Small intestine (tissue), 7 donors: ENCODE measurements around the gene FBXO21. TPM values are rescaled to one million over a fixed set of nuclear protein-coding genes. Genes with fewer than 3 reads are reported as not detected.

ENCODE experiments used
- DNase-seq, 2 donors: peaks; one replicate each; pipeline versions ENCODE4 v3.0.0 to v3.0.0-alpha.2; 2013
- FAIRE-seq: peaks from 2 replicates; lab custom pipeline; 2012; peaks lifted over from hg19 to GRCh38; lab: Jason Lieb, UNC
- H3K27ac ChIP-seq, 3 donors: one replicate each; pipeline ENCODE4 v1.5.1; 2013; ENCODE audit warnings: low read length in 2 of 3, mild to moderate bottlenecking in 2 of 3, control low read depth in 1 of 3, inconsistent platforms in 1 of 3, low read depth in 1 of 3, moderate library complexity in 1 of 3
- H3K27me3 ChIP-seq, 3 donors: one replicate each; pipeline ENCODE4 v1.6.1; 2013; ENCODE audit warnings: low read length in 3 of 3, inconsistent platforms in 1 of 3; ENCODE audit not compliant: control insufficient read depth in 3 of 3, insufficient read depth in 3 of 3
- H3K36me3 ChIP-seq, 3 donors: one replicate each; pipeline ENCODE4 v1.6.1; 2013; ENCODE audit warnings: low read length in 3 of 3, inconsistent platforms in 1 of 3, low read depth in 1 of 3, mild to moderate bottlenecking in 1 of 3, moderate library complexity in 1 of 3; ENCODE audit not compliant: control insufficient read depth in 3 of 3, insufficient read depth in 2 of 3
- H3K4me1 ChIP-seq, 3 donors: one replicate each; pipeline ENCODE4 v1.6.1; 2013; ENCODE audit warnings: low read length in 2 of 3, inconsistent platforms in 1 of 3, low read depth in 1 of 3, mild to moderate bottlenecking in 1 of 3, moderate library complexity in 1 of 3; ENCODE audit not compliant: control insufficient read depth in 3 of 3, insufficient read depth in 2 of 3
- H3K4me3 ChIP-seq, 3 donors: one replicate each; pipeline ENCODE4 v1.5.1; 2013; ENCODE audit warnings: low read length in 3 of 3, control low read depth in 1 of 3, inconsistent platforms in 1 of 3, low read depth in 1 of 3, mild to moderate bottlenecking in 1 of 3, moderate library complexity in 1 of 3
- H3K9me3 ChIP-seq, 2 donors: one replicate each; pipeline ENCODE4 v1.6.1; 2013; ENCODE audit warnings: low read depth in 1 of 2, low read length in 1 of 2; ENCODE audit not compliant: control insufficient read depth in 2 of 2, insufficient read depth in 1 of 2
- WGBS, 3 donors: extraction: QIAGEN DNeasy Blood & Tissue Kit; methylation state at CpG; one replicate each; pipeline ENCODE4 v1.1.7; 2013; 5-methylcytosine and 5-hydroxymethylcytosine counted together
- polyA plus RNA-seq, 4 donors: library from polyadenylated mRNA; stranded (reverse) in 3 of 4; unstranded in 1 of 4; fragments of 200-250 nt in 3 of 4; fragments of 120-200 nt in 1 of 4; gene quantifications; one replicate each; pipeline versions ENCODE4 v1.2.1 to v1.2.3, GENCODE V29; 2013
- donor health status: healthy with polysubstance abuse.
- donor health status: control.
- donor health status: control.
- donor health status: Bipolar disorder and iron deficiency.
- donor health status: healthy.

FBXO21 gene
- polyA plus RNA-seq, 4 donors = 6.8 to 32.2 (median 12.6) TPM

DNA sequence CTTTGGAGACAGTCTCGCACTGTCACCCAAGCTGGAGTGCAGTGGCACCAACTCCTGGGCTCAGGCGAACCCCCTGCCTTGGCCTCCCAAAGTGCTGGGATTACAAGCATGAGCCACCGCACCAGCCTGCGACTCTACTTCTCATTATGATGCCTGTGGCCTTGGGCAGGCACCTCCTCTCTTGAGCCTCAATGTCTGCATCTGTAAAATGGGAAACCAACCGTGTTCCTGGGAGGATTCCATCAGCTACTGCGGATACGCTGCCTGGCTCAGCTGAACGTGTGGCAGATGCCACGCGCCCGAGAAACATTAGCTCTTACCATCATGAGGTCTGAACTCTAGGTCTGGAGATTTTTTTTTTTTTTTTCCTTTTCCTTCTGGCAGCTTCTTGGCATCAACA is 96.8 kb downstream of the FBXO21 start:
- H3K36me3 ChIP-seq = no peaks in the 10 kb centered on the region
- peaks cover 0 to 7% (median 0%) of the 10 kb centered on the region in 3 donors for H3K4me1 ChIP-seq
- DNase-seq (no peak), FAIRE-seq (no peak)
- H3K9me3 ChIP-seq = peaks cover 0 to 3% of the 10 kb centered on the region in 2 donors
- peaks cover 0 to 27% (median 11%) of the 10 kb centered on the region in 3 donors for H3K27me3 ChIP-seq
- no peak overlapping the region for H3K27ac ChIP-seq
- WGBS, 3 donors = 83 to 94% (median 91%) methylated on average over 11 of the region's 11 CpGs
- H3K4me3 ChIP-seq = no peak overlapping the region

DNA sequence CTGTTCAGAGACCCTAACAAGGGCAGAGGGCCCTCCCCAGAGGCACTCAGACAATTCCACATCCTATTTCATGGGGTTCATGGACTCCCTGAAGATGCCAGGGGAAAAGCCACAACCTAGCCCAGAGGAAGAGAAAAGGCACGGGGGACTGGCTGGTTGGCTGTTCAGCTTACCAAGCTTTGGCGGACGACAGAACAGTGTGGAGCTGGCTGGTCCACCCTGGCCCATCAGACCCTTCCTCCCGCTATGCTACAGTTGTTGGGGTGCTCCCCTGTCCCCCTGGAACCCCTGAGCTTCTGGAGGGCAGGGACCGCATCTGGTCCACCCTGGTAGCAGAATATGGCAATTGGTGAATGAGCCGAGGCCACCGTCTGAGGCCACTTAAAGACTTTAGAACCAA is 97.4 kb downstream of the FBXO21 start:
- 93 to 96% (median 93%) methylated on average over 7 of the region's 7 CpGs for WGBS, 3 donors
- FAIRE-seq (no peak), DNase-seq (no peak)
- Histone ChIP-seq H3K27ac (no peak overlapping the region), H3K4me1 (peaks cover 0 to 7% (median 0%) of the 10 kb centered on the region in 3 donors), H3K4me3 (no peak overlapping the region), H3K9me3 (peaks cover 0 to 3% of the 10 kb centered on the region in 2 donors), H3K36me3 (no peaks in the 10 kb centered on the region), H3K27me3 (peaks cover 0 to 21% (median 8%) of the 10 kb centered on the region in 3 donors)

DNA sequence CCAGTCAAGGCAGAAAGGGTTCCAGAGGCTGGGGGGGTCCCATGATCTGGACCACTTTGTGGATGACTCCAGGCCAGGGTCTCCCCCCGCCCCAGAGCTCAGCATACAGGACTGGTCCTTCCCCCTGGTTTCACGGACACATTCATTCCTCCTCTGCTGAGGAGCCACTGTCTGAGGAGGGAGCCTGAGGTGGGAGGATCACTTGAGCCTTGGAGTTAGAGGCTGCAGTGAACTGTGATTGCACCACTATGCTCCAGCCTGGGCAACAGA is 97.8 kb downstream of the FBXO21 start:
- FAIRE-seq (no peak), DNase-seq (no peak)
- H3K27ac ChIP-seq = no peak overlapping the region
- H3K27me3 ChIP-seq = peaks cover 0 to 19% (median 8%) of the 10 kb centered on the region in 3 donors
- 91 to 100% (median 93%) methylated on average over 1 to 2 of the region's 2 CpGs for WGBS, 3 donors
- no peak overlapping the region for H3K4me3 ChIP-seq
- no peaks in the 10 kb centered on the region for H3K36me3 ChIP-seq
- H3K4me1 ChIP-seq = peaks cover 0 to 7% (median 0%) of the 10 kb centered on the region in 3 donors
- H3K9me3 ChIP-seq = peaks cover 0 to 3% of the 10 kb centered on the region in 2 donors

Other genes with a start within 250 kb of the FBXO21 start
- gene TESC, start 91.1 kb downstream of the FBXO21 start, polyA plus RNA-seq = 1 to 10 TPM in 3 of 4 donors, not detected in 1; 2.1 to 6.4 (median 4.9) TPM
- under 1 TPM in 3 of 4 donors, not detected in 1; under 0.01 to 0.79 (median 0.27) TPM for gene NOS1, start 171.2 kb upstream of the FBXO21 start, polyA plus RNA-seq